ENCODE measurements around the gene FNDC10. TPM values are rescaled to one million over a fixed set of nuclear protein-coding genes. Genes with fewer than 3 reads are reported as not detected.

FNDC10 gene
- total and polyA plus RNA-seq, 9 of the 15 experiments (the other 6 are each of a cell fraction or from before 2014, with no cell fraction given) = 0.08 to 6.3 (median 1.6) TPM

DNA sequence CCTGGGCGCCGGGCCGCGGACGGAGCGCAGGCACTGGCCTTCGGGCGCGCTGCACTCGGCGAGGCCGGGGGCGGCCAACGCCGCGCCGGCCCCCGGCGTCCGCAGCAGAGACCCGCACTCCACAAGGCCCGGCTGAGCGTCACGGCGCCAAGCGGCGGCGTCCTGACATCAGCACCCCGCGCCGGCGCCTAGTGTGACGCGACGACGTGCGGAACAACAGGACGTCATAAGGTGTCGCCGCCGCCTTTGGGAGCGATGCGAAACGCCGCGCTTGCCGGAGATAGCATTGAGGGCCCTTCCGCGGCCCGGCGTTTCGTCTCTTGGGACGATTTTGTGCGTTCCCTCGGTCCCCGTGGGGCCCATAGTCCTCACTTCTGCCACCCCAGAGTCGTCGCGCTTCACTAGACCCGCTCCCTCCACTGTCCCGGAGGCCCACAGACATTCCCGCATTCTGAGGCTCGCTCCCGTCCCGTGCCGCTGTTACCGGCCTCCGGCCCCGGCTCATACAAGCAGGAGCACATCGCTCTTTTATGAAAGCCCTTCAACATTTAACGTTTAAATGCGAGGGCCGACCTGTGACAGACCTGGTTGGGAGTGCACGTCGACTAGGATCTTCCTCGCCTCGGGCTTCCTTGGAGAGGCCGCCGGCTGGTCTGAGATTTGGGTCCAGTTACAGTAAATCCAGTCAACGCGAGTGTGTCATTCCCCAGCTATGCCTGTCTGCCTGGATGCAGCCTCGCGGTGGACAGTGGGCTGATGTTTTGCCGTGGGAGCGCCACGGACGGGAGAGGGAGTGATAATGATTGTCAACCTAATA, 25.0 kb downstream of the FNDC10 start, which contains the start of gene SSU72 (continued):
- TF ChIP-seq CBX8 (IDR thresholded peaks at IDR 0.05; ENCODE audit: borderline replicate concordance, extremely low read depth, low read depth, low read length, poor library complexity, severe bottlenecking) = no peak
- no peak; the same call in none of the 2 replicates for TF ChIP-seq ETS1 (conservative IDR thresholded peaks at IDR 0.05; ENCODE audit: control insufficient read depth, low read depth, low read length)
- TF ChIP-seq TEAD4 (IDR thresholded peaks at IDR 0.05; ENCODE audit: low read length) = peak; percentile 34
- TF ChIP-seq TEAD4 (CRISPR knock-in tag; IDR thresholded peaks at IDR 0.05; ENCODE audit: borderline replicate concordance) = peak; percentile 52; the same call in 1 of the 2 replicates
- TF ChIP-seq ZNF695 (CRISPR knock-in tag; IDR thresholded peaks at IDR 0.05) = no peak
- TF ChIP-seq ZNF75A (CRISPR knock-in tag; IDR thresholded peaks at IDR 0.05) = no peak
- TF ChIP-seq, protein P1, sequence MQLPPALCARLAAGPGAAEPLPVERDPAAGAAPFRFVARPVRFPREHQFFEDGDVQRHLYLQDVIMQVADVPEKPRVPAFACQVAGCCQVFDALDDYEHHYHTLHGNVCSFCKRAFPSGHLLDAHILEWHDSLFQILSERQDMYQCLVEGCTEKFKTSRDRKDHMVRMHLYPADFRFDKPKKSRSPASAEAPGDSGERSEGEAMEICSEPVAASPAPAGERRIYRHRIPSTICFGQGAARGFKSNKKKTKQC (CRISPR knock-in tag; IDR thresholded peaks at IDR 0.05) = no peak; the same call in none of the 2 replicates
- no peak; the same call in 1 of the 2 replicates for TF ChIP-seq ZBED1 (IDR thresholded peaks at IDR 0.05)
- no peak for TF ChIP-seq CAMTA2 (CRISPR knock-in tag; conservative IDR thresholded peaks at IDR 0.05)
- TF ChIP-seq ELF4 (CRISPR knock-in tag; IDR thresholded peaks at IDR 0.05) = 0 out of 2 replicates have a peak, but pooled peaks have one; percentile 36
- TF ChIP-seq ZBTB43 (CRISPR knock-in tag; IDR thresholded peaks at IDR 0.05) = no peak
- no peak; the same call in 1 of the 2 replicates for TF ChIP-seq SOX6 (IDR thresholded peaks at IDR 0.05)
- TF ChIP-seq TAL1 (IDR thresholded peaks at IDR 0.05) = no peak
- TF ChIP-seq MYC (IDR thresholded peaks at IDR 0.05; ENCODE audit: low read depth, low read length) = peak; percentile 86; the same call in 1 of the 2 replicates
- peak; percentile 69; the same call in 1 of the 2 replicates for TF ChIP-seq MYC (CRISPR knock-in tag; IDR thresholded peaks at IDR 0.05; ENCODE audit: borderline replicate concordance, low read depth)
- no peak for TF ChIP-seq PTBP1 (IDR thresholded peaks at IDR 0.05; ENCODE audit: low read depth, low read length)
- TF ChIP-seq HCFC1 (IDR thresholded peaks at IDR 0.05; ENCODE audit: low read depth, low read length) = peak; percentile 93
- no peak for TF ChIP-seq GABPB2 (CRISPR knock-in tag; conservative IDR thresholded peaks at IDR 0.05)
- peak; percentile 49; the same call in 1 of the 2 replicates for TF ChIP-seq LARP7 (IDR thresholded peaks at IDR 0.05)
- no peak for TF ChIP-seq HSF4 (CRISPR knock-in tag; IDR thresholded peaks at IDR 0.05; ENCODE audit: borderline replicate concordance)
- 0 out of 2 replicates have a peak, but pooled peaks have one; percentile 37 for TF ChIP-seq SREBF1 (IDR thresholded peaks at IDR 0.05; ENCODE audit: borderline replicate concordance, low read depth, low read length)
- TF ChIP-seq ZKSCAN1 (IDR thresholded peaks at IDR 0.05; ENCODE audit: low read depth, low read length) = peak; percentile 93
- TF ChIP-seq, protein P2, sequence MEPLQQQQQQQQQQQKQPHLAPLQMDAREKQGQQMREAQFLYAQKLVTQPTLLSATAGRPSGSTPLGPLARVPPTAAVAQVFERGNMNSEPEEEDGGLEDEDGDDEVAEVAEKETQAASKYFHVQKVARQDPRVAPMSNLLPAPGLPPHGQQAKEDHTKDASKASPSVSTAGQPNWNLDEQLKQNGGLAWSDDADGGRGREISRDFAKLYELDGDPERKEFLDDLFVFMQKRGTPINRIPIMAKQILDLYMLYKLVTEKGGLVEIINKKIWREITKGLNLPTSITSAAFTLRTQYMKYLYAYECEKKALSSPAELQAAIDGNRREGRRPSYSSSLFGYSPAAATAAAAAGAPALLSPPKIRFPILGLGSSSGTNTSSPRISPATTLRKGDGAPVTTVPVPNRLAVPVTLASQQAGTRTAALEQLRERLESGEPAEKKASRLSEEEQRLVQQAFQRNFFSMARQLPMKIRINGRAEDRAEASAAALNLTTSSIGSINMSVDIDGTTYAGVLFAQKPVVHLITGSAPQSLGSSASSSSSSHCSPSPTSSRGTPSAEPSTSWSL (CRISPR knock-in tag; IDR thresholded peaks at IDR 0.05; ENCODE audit: borderline replicate concordance) = no peak
- no peak for TF ChIP-seq FOXM1 (IDR thresholded peaks at IDR 0.05; ENCODE audit: low read depth)
- peak; percentile 96 for TF ChIP-seq FOXM1 (CRISPR knock-in tag; IDR thresholded peaks at IDR 0.05; ENCODE audit: low read depth)

All from K562 (cell line).